Purkinje cell (primary cell): ENCODE results near the gene SYCE3. TPM values are rescaled to one million over a fixed set of nuclear protein-coding genes. Genes with fewer than 3 reads are reported as not detected.

Experiments used
- polyA plus RNA-seq: library from polyadenylated mRNA; unstranded; fragments of >200 nt; fragmentation: Nextera tagmentation; gene quantifications from 2 replicates; pipeline ENCODE4 v1.2.1, GENCODE V29; 2014

The SYCE3 gene
- 30.9 and 43.1 TPM in 2 replicates for polyA plus RNA-seq

GRCh38 chr22:50562523-50563412 lies at the start of gene SYCE3:
SYCE3 (minus strand) TSS chr22:50562919; CDS start chr22:50556405, 6,514 bp downstream.

GRCh38 chr22:50600538-50600937 lies 37.8 kb upstream of the SYCE3 start, which contains the start of gene MAPK8IP2:
MAPK8IP2 (plus strand) TSS chr22:50600793; CDS start chr22:50600819, 26 bp downstream.

GRCh38 chr22:50582493-50583293 lies 20.0 kb upstream of the SYCE3 start, which contains the start of gene CHKB:
CHKB (minus strand) TSS chr22:50582849; CDS start chr22:50582781, 68 bp downstream.

GRCh38 chr22:50577987-50578775 lies 15.5 kb upstream of the SYCE3 start, which contains the start of gene CPT1B:
CPT1B (minus strand) TSS chr22:50578427; CDS start chr22:50577915, 512 bp downstream.

DNA sequence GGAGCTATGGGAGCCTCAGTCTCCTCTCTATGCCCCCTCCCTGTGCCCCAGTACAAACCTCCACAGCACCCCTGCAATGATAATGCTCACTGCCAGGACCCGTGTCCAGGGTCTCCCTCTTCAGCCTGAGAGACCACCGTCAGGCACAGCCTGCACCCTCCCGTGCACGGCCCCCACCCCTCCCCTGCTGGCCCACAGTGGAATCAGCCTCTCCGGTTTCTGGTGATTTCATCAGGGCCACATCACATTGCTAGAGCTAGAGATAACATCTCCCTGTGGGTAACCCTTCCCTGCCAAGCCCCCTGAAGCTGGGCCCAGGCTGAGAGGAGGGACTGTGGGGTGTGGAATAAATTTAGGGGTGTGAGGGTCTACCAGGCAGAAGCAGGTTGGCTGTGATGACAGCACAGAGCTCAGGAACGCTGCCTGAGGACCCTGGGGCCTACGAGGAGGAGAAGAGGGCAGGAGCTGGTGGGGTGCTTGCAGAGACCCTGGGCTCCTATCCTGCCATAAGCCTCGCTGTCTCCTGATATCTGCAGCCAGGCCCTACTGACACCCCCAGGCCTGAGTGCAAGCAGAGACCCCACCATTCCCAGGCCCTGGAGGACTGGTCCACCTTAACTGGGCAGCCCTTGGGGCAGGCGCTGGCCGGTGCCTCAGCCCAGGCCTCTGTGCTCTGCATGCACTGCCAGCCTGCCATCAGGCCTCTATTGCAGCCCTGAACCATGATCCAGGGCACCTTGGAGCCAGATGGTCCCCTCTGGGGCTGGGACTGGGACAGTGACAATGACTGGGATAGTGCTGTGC lies 17.0 kb downstream of the SYCE3 start, which contains the start of gene KLHDC7B:
TSS of gene KLHDC7B (plus strand) at position 378 of the 804 bp plus-strand sequence. CDS start at position 723, 345 bp downstream.

DNA sequence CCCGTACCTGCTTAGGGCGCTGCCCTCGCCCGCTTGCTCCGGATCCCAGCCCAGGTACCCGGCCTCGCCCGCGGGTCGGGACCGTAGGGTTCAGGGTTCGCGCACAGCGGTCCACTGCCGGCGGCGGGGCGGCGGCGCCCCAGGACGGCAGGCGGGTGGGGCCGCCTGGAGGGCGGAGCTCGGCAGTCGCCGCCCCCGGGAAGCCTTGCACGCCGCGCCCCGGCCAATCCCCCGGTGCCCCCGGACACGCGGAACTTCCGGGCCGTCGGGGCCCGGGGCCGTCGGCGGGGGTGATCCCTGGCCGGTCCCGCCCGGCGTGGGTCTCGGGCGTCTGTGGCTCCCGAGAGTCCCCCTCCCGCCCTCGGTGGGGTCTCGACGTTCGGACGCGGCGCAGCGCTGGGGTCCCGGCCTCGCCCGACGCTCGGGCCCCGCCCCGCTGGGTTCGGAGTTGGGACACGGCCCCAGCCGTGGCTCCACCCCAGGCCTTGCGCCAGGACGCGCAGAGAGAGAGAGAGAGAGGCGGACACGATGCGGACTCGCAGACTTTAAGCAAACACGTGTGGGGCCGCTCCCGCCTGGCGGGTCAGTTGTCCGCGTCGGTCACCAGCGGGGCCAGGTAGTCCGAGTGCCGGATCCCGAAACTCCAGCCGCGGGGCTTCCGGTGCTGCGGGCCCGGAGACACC lies 32.7 kb downstream of the SYCE3 start, which contains the start of gene TYMP:
TSS of gene TYMP (minus strand) at position 116 of the 683 bp plus-strand sequence. CDS start 303 bp downstream, outside the sequence.

GRCh38 chr22:50525104-50525857 lies 37.4 kb downstream of the SYCE3 start, which contains the start of gene SCO2:
SCO2 (minus strand) TSS chr22:50525598; CDS start chr22:50524411, 1,187 bp downstream.

GRCh38 chr22:50507991-50508884 lies 54.5 kb downstream of the SYCE3 start, which contains the start of gene NCAPH2:
NCAPH2 (plus strand) TSS chr22:50508224; CDS start chr22:50508338, 114 bp downstream.

DNA sequence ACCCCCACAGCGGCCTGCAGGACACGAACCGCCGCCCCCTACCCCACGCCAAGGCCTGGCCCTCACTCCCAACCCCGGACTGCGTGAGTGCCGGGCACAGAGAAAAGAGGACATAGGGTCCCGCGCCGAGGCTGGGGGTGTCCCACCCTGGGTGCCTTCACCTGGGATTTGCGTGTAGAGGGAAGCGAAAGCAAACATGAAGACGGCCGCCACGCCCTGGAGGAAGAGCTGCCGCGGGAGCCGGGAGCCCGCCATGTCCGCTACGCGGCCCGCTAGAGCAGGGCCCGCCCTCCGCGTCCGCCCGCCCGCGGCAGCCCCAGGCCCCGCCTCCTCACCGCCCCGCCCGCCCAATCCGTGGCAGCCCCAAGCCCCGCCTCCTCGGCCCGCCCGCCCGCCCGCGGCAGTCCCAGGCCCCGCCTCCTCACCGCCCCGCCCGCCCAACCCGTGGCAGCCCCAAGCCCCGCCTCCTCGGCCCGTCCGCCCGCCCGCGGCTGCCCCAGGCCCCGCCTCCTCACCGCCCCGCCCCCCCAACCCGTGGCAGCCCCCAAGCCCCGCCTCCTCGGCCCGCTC lies 55.2 kb downstream of the SYCE3 start, which contains the start of gene LMF2:
TSS of gene LMF2 (minus strand) at position 282 of the 570 bp plus-strand sequence. CDS start at position 255, 27 bp downstream.

Other genes with a start within 250 kb of the SYCE3 start
- gene DENND6B, start 235.9 kb downstream of the SYCE3 start, polyA plus RNA-seq: 1.9 and 2.6 TPM in 2 replicates
- 1.7 and 2.1 TPM in 2 replicates for gene PPP6R2, start 219.6 kb downstream of the SYCE3 start, polyA plus RNA-seq
- gene SBF1, start 87.9 kb downstream of the SYCE3 start, polyA plus RNA-seq: 0.35 and 0.56 TPM in 2 replicates
- gene ADM2, start 81.4 kb downstream of the SYCE3 start, polyA plus RNA-seq: not detected in 2 replicates
- gene MIOX, start 76.1 kb downstream of the SYCE3 start, polyA plus RNA-seq: not detected in 2 replicates
- gene LMF2, start 55.2 kb downstream of the SYCE3 start, polyA plus RNA-seq: 0.59 and 1.1 TPM in 2 replicates
- gene NCAPH2, start 54.7 kb downstream of the SYCE3 start, polyA plus RNA-seq: 3.5 and 3.7 TPM in 2 replicates
- not detected in 2 replicates for gene SCO2, start 37.3 kb downstream of the SYCE3 start, polyA plus RNA-seq
- not detected in 2 replicates for gene TYMP, start 32.9 kb downstream of the SYCE3 start, polyA plus RNA-seq
- 0.08 TPM in 1 of 2 replicates, not detected in the other for gene KLHDC7B, start 17.0 kb downstream of the SYCE3 start, polyA plus RNA-seq
- 0.88 and 1.2 TPM in 2 replicates for gene CPT1B, start 15.5 kb upstream of the SYCE3 start, polyA plus RNA-seq
- gene CHKB, start 19.9 kb upstream of the SYCE3 start, polyA plus RNA-seq: 23.5 and 35.9 TPM in 2 replicates
- gene MAPK8IP2, start 37.9 kb upstream of the SYCE3 start, polyA plus RNA-seq: 5.1 and 5.8 TPM in 2 replicates
- gene ARSA, start 65.2 kb upstream of the SYCE3 start, polyA plus RNA-seq: 1.0 and 5.5 TPM in 2 replicates
- gene SHANK3, start 109.9 kb upstream of the SYCE3 start, polyA plus RNA-seq: 0.43 and 0.65 TPM in 2 replicates
- gene ACR, start 175.3 kb upstream of the SYCE3 start, polyA plus RNA-seq: not detected in 2 replicates
- 4.6 and 10.8 TPM in 2 replicates for gene RABL2B, start 220.7 kb upstream of the SYCE3 start, polyA plus RNA-seq